IMR-90 (cell line): ENCODE results near the gene CDK11A. TPM values are rescaled to one million over a fixed set of nuclear protein-coding genes. Genes with fewer than 3 reads are reported as not detected.
A peak's percentile ranks its signal among the peaks of the same experiment; 100 is the strongest.

Experiments
- ATAC-seq: fragments of 200-7000 bp; cut with Tn5 transposase; 2 replicates; pipeline ENCODE4 v1.9.1; 2020; ENCODE audit warnings: low read depth, mild to moderate bottlenecking, moderate library complexity
- BruUV-seq: library from RNA; stranded (reverse); fragments of 400-500 nt; replicated peaks from 2 replicates; lab custom pipeline; 2021; lab: Mats Ljungman, UMichigan
- CTCF ChIA-PET: fragments of 300-600 bp; formaldehyde crosslinking; extraction: SDS; loops from one replicate; lab custom pipeline; 2021; ENCODE audit warnings: antibody characterized with exemption; lab: Yijun Ruan, JAX
- POLR2A ChIA-PET: fragments of 300-600 bp; sonication (Branson Sonifier 250); formaldehyde crosslinking; loops from one replicate; lab custom pipeline; 2022; ENCODE audit warnings: antibody characterized with exemption; ENCODE audit not compliant: unreplicated experiment; lab: Charles Lee
- DNase-seq: peaks from one replicate; pipeline ENCODE4 v3.0.0; 2013
- H2AFZ ChIP-seq: replicated peaks from 2 replicates; pipeline ENCODE3; 2013; ENCODE audit warnings: low read length, mild to moderate bottlenecking; ENCODE audit not compliant: poor library complexity
- H2AK5ac ChIP-seq: 2 replicates; pipeline ENCODE4 v1.6.1; 2013; ENCODE audit warnings: low read depth, low read length, inconsistent platforms
- H2AK9ac ChIP-seq: replicated peaks from 2 replicates; pipeline ENCODE3; 2013; ENCODE audit warnings: mild to moderate bottlenecking, low read depth, low read length, moderate library complexity; ENCODE audit not compliant: poor library complexity
- H2BK120ac ChIP-seq: 2 replicates; pipeline ENCODE4 v1.6.1; 2013; ENCODE audit warnings: low read depth, low read length, inconsistent platforms
- H2BK15ac ChIP-seq: 3 replicates; pipeline ENCODE4 v1.6.1; 2013; ENCODE audit warnings: low read depth, low read length, inconsistent platforms
- H2BK20ac ChIP-seq: 2 replicates; pipeline ENCODE4 v1.6.1; 2013; ENCODE audit warnings: low read depth, mild to moderate bottlenecking, inconsistent platforms, low read length, moderate library complexity
- H2BK5ac ChIP-seq: 2 replicates; pipeline ENCODE4 v1.6.1; 2013; ENCODE audit warnings: mild to moderate bottlenecking, low read depth, low read length, inconsistent platforms; ENCODE audit not compliant: poor library complexity, severe bottlenecking
- H3K14ac ChIP-seq: replicated peaks from 2 replicates; pipeline ENCODE4 v1.6.1; 2013; ENCODE audit warnings: low read depth, low read length, inconsistent platforms
- H3K18ac ChIP-seq: 2 replicates; pipeline ENCODE4 v1.6.1; 2013; ENCODE audit warnings: low read depth, low read length, control low read depth
- H3K23ac ChIP-seq: 2 replicates; pipeline ENCODE4 v1.6.1; 2013; ENCODE audit warnings: low read depth, low read length, inconsistent platforms
- H3K27ac ChIP-seq: 2 replicates; pipeline ENCODE4 v1.5.1; 2013; ENCODE audit warnings: mild to moderate bottlenecking, control low read depth, low read length; ENCODE audit not compliant: insufficient read depth
- H3K27me3 ChIP-seq: 2 replicates; pipeline ENCODE4 v1.6.1; 2013; ENCODE audit warnings: low read length; ENCODE audit not compliant: control insufficient read depth, insufficient read depth
- H3K36me3 ChIP-seq: 2 replicates; pipeline ENCODE4 v1.6.1; 2013; ENCODE audit warnings: low read length, mixed read lengths; ENCODE audit not compliant: control insufficient read depth, insufficient read depth
- H3K4ac ChIP-seq: 2 replicates; pipeline ENCODE4 v1.6.1; 2013; ENCODE audit warnings: low read depth, low read length, inconsistent platforms
- H3K4me1 ChIP-seq: 2 replicates; pipeline ENCODE4 v1.6.1; 2013; ENCODE audit warnings: low read length, mixed read lengths; ENCODE audit not compliant: control insufficient read depth, insufficient read depth
- H3K4me2 ChIP-seq: 2 replicates; pipeline ENCODE4 v1.6.1; 2013; ENCODE audit warnings: low read depth, mild to moderate bottlenecking, control low read depth, low read length, moderate library complexity
- H3K4me3 ChIP-seq: 2 replicates; pipeline ENCODE4 v1.5.1; 2013; ENCODE audit warnings: low read depth, mild to moderate bottlenecking, control low read depth, low read length, moderate library complexity; ENCODE audit not compliant: insufficient read depth
- H3K56ac ChIP-seq: 2 replicates; pipeline ENCODE4 v1.6.1; 2013; ENCODE audit warnings: low read length, inconsistent platforms; ENCODE audit not compliant: insufficient read depth; ENCODE audit errors: extremely low read depth
- H3K79me1 ChIP-seq, 2 experiments: 2 replicates each; pipeline ENCODE4 v1.6.1; 2013; ENCODE audit warnings: low read length in 2 of 2, inconsistent platforms in 1 of 2, low read depth in 1 of 2
- H3K9ac ChIP-seq: 2 replicates; pipeline ENCODE4 v1.6.1; 2013; ENCODE audit warnings: low read depth, low read length, control low read depth
- H3K9me1 ChIP-seq: 2 replicates; pipeline ENCODE4 v1.6.1; 2013; ENCODE audit warnings: low read length, inconsistent platforms; ENCODE audit not compliant: insufficient read depth
- H3K9me3 ChIP-seq: 2 replicates; pipeline ENCODE4 v1.6.1; 2013; ENCODE audit warnings: low read length; ENCODE audit not compliant: control insufficient read depth, insufficient read depth
- H4K20me1 ChIP-seq: 2 replicates; pipeline ENCODE4 v1.6.1; 2013; ENCODE audit warnings: low read length, inconsistent platforms; ENCODE audit not compliant: insufficient read depth
- H4K5ac ChIP-seq: 2 replicates; pipeline ENCODE4 v1.6.1; 2013; ENCODE audit warnings: mild to moderate bottlenecking, low read depth, low read length, control low read depth
- H4K8ac ChIP-seq, 2 experiments: 2 replicates each; pipeline ENCODE4 v1.6.1; 2013; ENCODE audit warnings: low read depth in 2 of 2, low read length in 2 of 2, control low read depth in 1 of 2, inconsistent platforms in 1 of 2
- H4K91ac ChIP-seq: 2 replicates; pipeline ENCODE4 v1.6.1; 2013; ENCODE audit warnings: low read depth, low read length, inconsistent platforms; ENCODE audit not compliant: insufficient read depth
- BHLHE40 ChIP-seq: fragments of 150-350 bp; IDR thresholded peaks from 2 replicates; pipeline ENCODE4 v1.6.1; 2016; ENCODE audit warnings: mild to moderate bottlenecking, low read depth, low read length
- CEBPB ChIP-seq: IDR thresholded peaks from 2 replicates; pipeline ENCODE4 v1.6.1; 2012; ENCODE audit warnings: low read depth, low read length, improper control_type of control experiment
- CHD1 ChIP-seq: IDR thresholded peaks from 2 replicates; pipeline ENCODE4 v1.6.1; 2012; ENCODE audit warnings: low read depth, low read length, improper control_type of control experiment
- FOS ChIP-seq: fragments of 150-350 bp; IDR thresholded peaks from 2 replicates; pipeline ENCODE4 v1.6.1; 2016; ENCODE audit warnings: low read depth, low read length
- MAFK ChIP-seq: IDR thresholded peaks from 2 replicates; pipeline ENCODE4 v1.6.1; 2012; ENCODE audit warnings: low read depth, low read length, improper control_type of control experiment
- MAZ ChIP-seq: IDR thresholded peaks from 2 replicates; pipeline ENCODE4 v1.6.1; 2012; ENCODE audit warnings: low read depth, mild to moderate bottlenecking, low read length, improper control_type of control experiment, moderate library complexity, borderline replicate concordance
- MXI1 ChIP-seq: IDR thresholded peaks from 2 replicates; pipeline ENCODE4 v1.6.1; 2012; ENCODE audit warnings: low read depth, mild to moderate bottlenecking, low read length, moderate library complexity, borderline replicate concordance
- NFE2L2 ChIP-seq: fragments of 150-350 bp; IDR thresholded peaks from 2 replicates; pipeline ENCODE4 v1.6.1; 2016; ENCODE audit warnings: low read depth, mild to moderate bottlenecking, low read length
- POLR2A ChIP-seq: IDR thresholded peaks from 2 replicates; pipeline ENCODE4 v1.6.1; 2012; ENCODE audit warnings: mild to moderate bottlenecking, low read depth, low read length
- RAD21 ChIP-seq: IDR thresholded peaks from 2 replicates; pipeline ENCODE4 v1.6.1; 2012; ENCODE audit warnings: low read length, improper control_type of control experiment
- RCOR1 ChIP-seq: IDR thresholded peaks from 2 replicates; pipeline ENCODE4 v1.6.1; 2012; ENCODE audit warnings: mild to moderate bottlenecking, low read length, improper control_type of control experiment; ENCODE audit not compliant: insufficient replicate concordance
- RFX5 ChIP-seq: IDR thresholded peaks from 2 replicates; pipeline ENCODE4 v1.8.0; 2012; ENCODE audit warnings: low read depth, mild to moderate bottlenecking, low read length, moderate library complexity
- SMC3 ChIP-seq: fragments of 150-350 bp; IDR thresholded peaks from 2 replicates; pipeline ENCODE4 v1.6.1; 2016; ENCODE audit warnings: low read depth, mild to moderate bottlenecking, antibody characterized with exemption, low read length, moderate library complexity
- WGBS, 2 experiments: methylation state at CpG; one replicate each; pipeline versions ENCODE4 v1.1.5 to v1.1.7; 2013; ENCODE audit warnings: missing lambda C conversion rate in 2 of 2; ENCODE audit not compliant: insufficient read length in 1 of 2; ENCODE audit errors: extremely low coverage in 2 of 2; 5-methylcytosine and 5-hydroxymethylcytosine counted together
- dilution Hi-C: fragments of 300-500 bp; cut with HindIII; formaldehyde crosslinking; loops from one replicate; pipeline ENCODE4 v1.14.3; 2018; ENCODE audit warnings: low sequenced_read_pairs; ENCODE audit not compliant: unreplicated experiment
- in situ Hi-C: fragments of 300-500 bp; cut with MboI; formaldehyde crosslinking; loops from 3 replicates; pipeline ENCODE4 v1.14.3; 2019; ENCODE audit warnings: low sequenced_read_pairs, inconsistent platforms, mixed read lengths
- intact Hi-C: fragments of 100-400 bp; cut with micrococcal nuclease; formaldehyde crosslinking; loops from 2 replicates; pipeline ENCODE4 v1.10.0; 2022
- polyA plus RNA-seq, 3 experiments: library from polyadenylated mRNA; depleted of rRNA; stranded (reverse); fragments of >200 nt; gene quantifications; 2 replicates each; pipeline ENCODE4 v1.2.3, GENCODE V29; 2012; ENCODE audit warnings: low replicate concordance in 1 of 3
- total RNA-seq: library from RNA; depleted of rRNA; stranded (reverse); fragments of >200 nt; gene quantifications from 2 replicates; pipeline ENCODE4 v1.2.3, GENCODE V29; 2012
- TF ChIP-seq, protein P1 (sequence below): fragments of 150-350 bp; IDR thresholded peaks from 2 replicates; pipeline ENCODE4 v1.6.1; 2017; ENCODE audit warnings: mild to moderate bottlenecking, antibody characterized with exemption, low read length, low read depth
- TF ChIP-seq, protein P2 (sequence below): fragments of 150-350 bp; IDR thresholded peaks from 2 replicates; pipeline ENCODE4 v1.6.1; 2016; ENCODE audit warnings: low read depth, mild to moderate bottlenecking, low read length, moderate library complexity, borderline replicate concordance
- TF ChIP-seq, protein P3 (sequence below): conservative IDR thresholded peaks from 2 replicates; pipeline ENCODE4 v1.5.1; 2012; ENCODE audit warnings: mild to moderate bottlenecking, low read depth, low read length, improper control_type of control experiment

Gene CDK11A
- total and polyA plus RNA-seq, 2 of the 4 experiments (the other 2 are of a cell fraction): 1.8 to 20.0 TPM

DNA sequence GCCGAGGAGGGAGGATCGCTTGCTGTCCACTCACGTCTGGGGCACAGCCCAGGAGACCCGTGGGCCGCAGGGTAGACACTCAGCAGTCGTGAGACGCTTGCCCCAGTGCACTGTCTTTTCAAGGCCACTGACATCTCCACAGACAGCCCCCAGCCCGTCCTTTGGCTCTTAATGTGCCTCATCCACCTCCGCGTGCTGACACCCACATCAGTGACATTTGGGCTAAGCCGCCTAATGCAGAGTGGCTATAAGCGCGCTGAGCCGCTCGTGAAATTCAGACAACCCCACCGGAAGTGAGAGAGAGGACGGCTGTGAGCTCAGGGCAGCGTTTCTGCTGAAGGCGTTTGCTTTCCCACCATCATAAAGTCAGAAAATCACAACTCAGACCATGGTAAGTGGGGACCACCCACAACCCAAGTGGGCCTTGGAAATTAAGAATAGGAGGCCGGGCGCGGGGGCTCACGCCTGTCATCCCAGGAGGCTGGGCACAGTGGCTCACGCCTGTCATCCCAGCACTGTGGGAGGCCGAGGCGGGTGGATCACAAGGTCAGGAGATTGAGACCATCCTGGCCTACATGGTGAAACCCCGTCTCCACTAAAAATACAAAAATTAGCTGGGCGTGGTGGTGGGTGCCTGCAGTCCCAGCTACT is 40.0 kb downstream of the CDK11A start:
- Histone ChIP-seq H3K9ac (no peak overlapping the region), H2BK20ac (no peak overlapping the region), H3K79me1 (peaks cover 26 to 64% of the 10 kb centered on the region in 2 experiments), H2AK5ac (peak overlapping the region; percentile 50; the same call in 1 of the 2 replicates), H2BK15ac (no peak overlapping the region), H3K27me3 (no peaks in the 10 kb centered on the region), H4K5ac (no peak overlapping the region), H4K8ac (no peak overlapping the region), H2AK9ac (no peak overlapping the region), H2BK120ac (no peak overlapping the region), H3K4ac (no peak overlapping the region), H3K27ac (no peak overlapping the region), H2AFZ (no peak overlapping the region), H3K56ac (no peak overlapping the region), H3K4me3 (no peak overlapping the region), H3K9me1 (peaks cover 22% of the 10 kb centered on the region), H3K4me1 (peaks cover 6% of the 10 kb centered on the region), H3K14ac (no peak overlapping the region), H4K20me1 (peaks cover 40% of the 10 kb centered on the region), H3K4me2 (no peak overlapping the region), H3K9me3 (no peaks in the 10 kb centered on the region), H3K36me3 (peaks cover 27% of the 10 kb centered on the region), H3K18ac (no peak overlapping the region), H3K23ac (no peak overlapping the region), H2BK5ac (no peak overlapping the region), H4K91ac (no peak overlapping the region)
- ATAC-seq (no peak), DNase-seq (no peak)
- in situ Hi-C loops (no loop called here), intact Hi-C loops (no loop called here), dilution Hi-C loops (no loop called here)
- CTCF ChIA-PET: no interaction called here
- no TSS peak for BruUV-seq
- 95% methylated on average over 19 of the region's 28 CpGs; no CpG with 5 or more reads in 1 of the 2 experiments for WGBS, 2 experiments
- POLR2A ChIA-PET: no interaction called here
- TF ChIP-seq MAFK: no peak
- TF ChIP-seq, protein P1, sequence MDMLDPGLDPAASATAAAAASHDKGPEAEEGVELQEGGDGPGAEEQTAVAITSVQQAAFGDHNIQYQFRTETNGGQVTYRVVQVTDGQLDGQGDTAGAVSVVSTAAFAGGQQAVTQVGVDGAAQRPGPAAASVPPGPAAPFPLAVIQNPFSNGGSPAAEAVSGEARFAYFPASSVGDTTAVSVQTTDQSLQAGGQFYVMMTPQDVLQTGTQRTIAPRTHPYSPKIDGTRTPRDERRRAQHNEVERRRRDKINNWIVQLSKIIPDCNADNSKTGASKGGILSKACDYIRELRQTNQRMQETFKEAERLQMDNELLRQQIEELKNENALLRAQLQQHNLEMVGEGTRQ: no peak
- no peak for TF ChIP-seq SMC3
- TF ChIP-seq FOS: no peak
- no peak for TF ChIP-seq BHLHE40
- TF ChIP-seq CHD1: no peak
- TF ChIP-seq, protein P2, sequence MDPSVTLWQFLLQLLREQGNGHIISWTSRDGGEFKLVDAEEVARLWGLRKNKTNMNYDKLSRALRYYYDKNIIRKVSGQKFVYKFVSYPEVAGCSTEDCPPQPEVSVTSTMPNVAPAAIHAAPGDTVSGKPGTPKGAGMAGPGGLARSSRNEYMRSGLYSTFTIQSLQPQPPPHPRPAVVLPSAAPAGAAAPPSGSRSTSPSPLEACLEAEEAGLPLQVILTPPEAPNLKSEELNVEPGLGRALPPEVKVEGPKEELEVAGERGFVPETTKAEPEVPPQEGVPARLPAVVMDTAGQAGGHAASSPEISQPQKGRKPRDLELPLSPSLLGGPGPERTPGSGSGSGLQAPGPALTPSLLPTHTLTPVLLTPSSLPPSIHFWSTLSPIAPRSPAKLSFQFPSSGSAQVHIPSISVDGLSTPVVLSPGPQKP: no peak
- TF ChIP-seq MXI1: no peak
- no peak for TF ChIP-seq CEBPB
- TF ChIP-seq, protein P3, sequence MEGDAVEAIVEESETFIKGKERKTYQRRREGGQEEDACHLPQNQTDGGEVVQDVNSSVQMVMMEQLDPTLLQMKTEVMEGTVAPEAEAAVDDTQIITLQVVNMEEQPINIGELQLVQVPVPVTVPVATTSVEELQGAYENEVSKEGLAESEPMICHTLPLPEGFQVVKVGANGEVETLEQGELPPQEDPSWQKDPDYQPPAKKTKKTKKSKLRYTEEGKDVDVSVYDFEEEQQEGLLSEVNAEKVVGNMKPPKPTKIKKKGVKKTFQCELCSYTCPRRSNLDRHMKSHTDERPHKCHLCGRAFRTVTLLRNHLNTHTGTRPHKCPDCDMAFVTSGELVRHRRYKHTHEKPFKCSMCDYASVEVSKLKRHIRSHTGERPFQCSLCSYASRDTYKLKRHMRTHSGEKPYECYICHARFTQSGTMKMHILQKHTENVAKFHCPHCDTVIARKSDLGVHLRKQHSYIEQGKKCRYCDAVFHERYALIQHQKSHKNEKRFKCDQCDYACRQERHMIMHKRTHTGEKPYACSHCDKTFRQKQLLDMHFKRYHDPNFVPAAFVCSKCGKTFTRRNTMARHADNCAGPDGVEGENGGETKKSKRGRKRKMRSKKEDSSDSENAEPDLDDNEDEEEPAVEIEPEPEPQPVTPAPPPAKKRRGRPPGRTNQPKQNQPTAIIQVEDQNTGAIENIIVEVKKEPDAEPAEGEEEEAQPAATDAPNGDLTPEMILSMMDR: no peak
- no peak for TF ChIP-seq MAZ
- no peak for TF ChIP-seq POLR2A
- no peak for TF ChIP-seq RFX5
- no peak for TF ChIP-seq NFE2L2
- no peak for TF ChIP-seq RAD21
- TF ChIP-seq RCOR1: no peak
